Stimulated activated CD4-positive, alpha-beta T cell treated with anti-CD3 and anti-CD28 coated beads, Interleukin-4, amount 100 ng/mL, for 48 hours (primary cell): Measurements from ENCODE around the gene SIK2.
A peak's percentile ranks its signal among the peaks of the same experiment; 100 is the strongest.

Source experiments
- DNase-seq, 2 donors: peaks; one replicate each; pipeline ENCODE4 v3.0.0-alpha.2; 2020; ENCODE audit warnings: low read depth in 2 of 2

SIK2 gene

GRCh38 chr11:111601979-111602864 is at the start of gene SIK2:
SIK2 (plus strand) TSS chr11:111602449; CDS start chr11:111602564, 115 bp downstream.
- DNase-seq: peak; percentile 87 to 89

- DNase-seq: no peak
Observed at GRCh38 chr11:111554532-111554931, 47.7 kb upstream of the SIK2 start.

- no peak for DNase-seq
Observed at GRCh38 chr11:111555255-111555654, 47.0 kb upstream of the SIK2 start.

- no peak for DNase-seq
Observed at GRCh38 chr11:111557425-111558111, 44.7 kb upstream of the SIK2 start.

- no peak for DNase-seq
Observed at GRCh38 chr11:111559800-111560464, 42.3 kb upstream of the SIK2 start.

- DNase-seq: no peak
Observed at GRCh38 chr11:111560800-111561199, 41.4 kb upstream of the SIK2 start.

GRCh38 chr11:111561306-111561705 is 40.9 kb upstream of the SIK2 start:
- no peak for DNase-seq

GRCh38 chr11:111561791-111562325 is 40.4 kb upstream of the SIK2 start:
- DNase-seq: no peak

GRCh38 chr11:111562692-111563389 is 39.4 kb upstream of the SIK2 start:
- no peak for DNase-seq

GRCh38 chr11:111565114-111565720 is 37.0 kb upstream of the SIK2 start:
- peak; percentile 45 to 47 for DNase-seq

- DNase-seq: no peak
Observed at GRCh38 chr11:111566324-111566723, 35.9 kb upstream of the SIK2 start.

- DNase-seq: no peak
Observed at GRCh38 chr11:111569476-111569875, 32.8 kb upstream of the SIK2 start.

- DNase-seq: no peak
Observed at GRCh38 chr11:111570796-111571195, 31.5 kb upstream of the SIK2 start.

- no peak for DNase-seq
Observed at GRCh38 chr11:111571829-111572501, 30.3 kb upstream of the SIK2 start.

GRCh38 chr11:111572581-111572980 is 29.7 kb upstream of the SIK2 start:
- DNase-seq: no peak

GRCh38 chr11:111573821-111574249 is 28.4 kb upstream of the SIK2 start:
- no peak for DNase-seq

GRCh38 chr11:111574373-111575225 is 27.6 kb upstream of the SIK2 start:
- no peak for DNase-seq

GRCh38 chr11:111575740-111576139 is 26.5 kb upstream of the SIK2 start:
- no peak for DNase-seq

GRCh38 chr11:111577821-111578220 is 24.4 kb upstream of the SIK2 start:
- no peak for DNase-seq

- DNase-seq: no peak
Observed at GRCh38 chr11:111581341-111581740, 20.9 kb upstream of the SIK2 start.
